AG04449 (cell line): ENCODE results near the gene PRKD3.

ENCODE experiments used
- CTCF ChIA-PET: fragments of 350-600 bp; formaldehyde crosslinking; extraction: SDS; loops from one replicate; lab custom pipeline; 2021; ENCODE audit warnings: antibody characterized with exemption; lab: Yijun Ruan, JAX
- POLR2A ChIA-PET: fragments of 400-600, 350-600 bp; formaldehyde crosslinking; extraction: SDS; loops from one replicate; lab custom pipeline; 2020; ENCODE audit warnings: antibody characterized with exemption, inconsistent platforms; lab: Yijun Ruan, JAX
- DNase-seq: peaks from one replicate; pipeline ENCODE4 v3.0.0-alpha.2; 2010; ENCODE audit warnings: low read depth, low spot score
- H3K4me3 ChIP-seq: 2 replicates; pipeline ENCODE4 v1.5.1; 2011; ENCODE audit warnings: low read depth, mild to moderate bottlenecking, control low read depth, low read length
- TF ChIP-seq, protein P1 (sequence below): IDR thresholded peaks from one replicate; pipeline ENCODE4 v1.5.1; 2011; ENCODE audit warnings: mild to moderate bottlenecking, moderate library complexity, low read length, control low read depth, inconsistent platforms; ENCODE audit not compliant: insufficient read depth; ENCODE audit errors: missing control alignments

Gene PRKD3

DNA sequence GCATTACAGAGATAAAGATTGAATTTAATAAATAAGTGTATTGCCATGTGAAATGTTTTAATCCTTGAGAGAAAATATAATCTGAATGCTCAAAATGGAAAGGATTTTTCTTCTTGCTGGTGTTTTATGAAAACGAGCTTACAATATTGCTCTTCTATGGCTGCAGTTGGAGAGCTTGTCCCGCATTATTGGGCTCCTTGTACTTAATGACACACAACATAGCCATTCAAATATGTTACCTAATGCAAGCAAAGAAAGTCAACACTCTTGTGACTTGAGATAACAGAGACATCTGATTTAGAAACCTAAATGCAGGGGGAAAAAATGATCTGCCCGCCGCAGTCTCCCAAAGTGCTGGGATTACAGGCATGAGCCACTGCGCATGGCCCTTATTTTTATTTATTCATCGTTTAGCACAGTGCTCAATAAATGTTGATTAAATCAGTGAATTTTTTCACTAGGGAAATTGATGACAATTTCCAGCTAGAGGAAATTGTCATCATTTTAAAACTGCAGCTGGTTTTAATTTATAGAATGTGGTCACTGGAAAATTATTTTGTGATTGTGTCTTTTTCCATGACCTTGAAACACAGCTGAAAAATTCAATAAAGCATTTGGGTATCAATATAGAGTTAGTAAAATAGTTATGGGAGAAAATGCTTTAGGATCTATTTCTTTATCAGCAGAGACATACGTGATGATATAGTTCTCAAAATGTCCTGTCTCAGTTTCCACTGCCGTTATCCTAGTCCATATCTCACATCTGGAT is 2.4 kb upstream of the PRKD3 start:
- TF ChIP-seq, protein P1, sequence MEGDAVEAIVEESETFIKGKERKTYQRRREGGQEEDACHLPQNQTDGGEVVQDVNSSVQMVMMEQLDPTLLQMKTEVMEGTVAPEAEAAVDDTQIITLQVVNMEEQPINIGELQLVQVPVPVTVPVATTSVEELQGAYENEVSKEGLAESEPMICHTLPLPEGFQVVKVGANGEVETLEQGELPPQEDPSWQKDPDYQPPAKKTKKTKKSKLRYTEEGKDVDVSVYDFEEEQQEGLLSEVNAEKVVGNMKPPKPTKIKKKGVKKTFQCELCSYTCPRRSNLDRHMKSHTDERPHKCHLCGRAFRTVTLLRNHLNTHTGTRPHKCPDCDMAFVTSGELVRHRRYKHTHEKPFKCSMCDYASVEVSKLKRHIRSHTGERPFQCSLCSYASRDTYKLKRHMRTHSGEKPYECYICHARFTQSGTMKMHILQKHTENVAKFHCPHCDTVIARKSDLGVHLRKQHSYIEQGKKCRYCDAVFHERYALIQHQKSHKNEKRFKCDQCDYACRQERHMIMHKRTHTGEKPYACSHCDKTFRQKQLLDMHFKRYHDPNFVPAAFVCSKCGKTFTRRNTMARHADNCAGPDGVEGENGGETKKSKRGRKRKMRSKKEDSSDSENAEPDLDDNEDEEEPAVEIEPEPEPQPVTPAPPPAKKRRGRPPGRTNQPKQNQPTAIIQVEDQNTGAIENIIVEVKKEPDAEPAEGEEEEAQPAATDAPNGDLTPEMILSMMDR: no peak
- DNase-seq: no peak
- ChIA-PET POLR2A (interaction anchor here (0.7 kb wide), 1 partner anchor 17 kb away, joined by 3 read pairs; no protein-coding TSS in a partner anchor), CTCF (interaction anchor here (0.9 to 2.3 kb wide), 2 partner anchors 9 to 17 kb away, joined by 3 to 7 read pairs; partner anchors contain the start of gene QPCT)
- no peak overlapping the region for H3K4me3 ChIP-seq

DNA sequence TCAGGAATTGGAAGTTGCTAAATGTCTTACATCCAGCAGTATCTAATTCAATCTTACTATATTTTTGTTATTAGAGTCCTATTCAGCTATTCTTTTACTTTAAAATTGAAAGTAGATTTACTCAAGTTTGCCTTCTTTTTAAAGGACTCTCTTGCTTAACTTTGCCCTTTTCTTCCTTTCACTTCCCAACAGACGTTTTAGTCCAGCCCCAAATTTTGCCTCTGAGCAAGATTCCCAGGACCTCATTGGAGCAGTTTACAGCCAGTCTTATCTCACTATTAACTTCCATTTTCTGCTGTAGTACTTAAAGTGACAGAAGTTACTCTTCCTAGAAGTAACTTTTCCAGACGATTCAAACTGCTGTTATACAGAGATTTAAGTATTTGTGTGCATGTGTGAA is 1.7 kb upstream of the PRKD3 start:
- TF ChIP-seq, protein P1: no peak
- ChIA-PET POLR2A (no interaction called here), CTCF (interaction anchor here (0.7 to 2.3 kb wide), 2 partner anchors 11 to 17 kb away, joined by 3 to 7 read pairs; partner anchors contain the start of gene QPCT)
- no peak overlapping the region; the same call in 1 of the 2 replicates for H3K4me3 ChIP-seq
- DNase-seq: peak; percentile 45

DNA sequence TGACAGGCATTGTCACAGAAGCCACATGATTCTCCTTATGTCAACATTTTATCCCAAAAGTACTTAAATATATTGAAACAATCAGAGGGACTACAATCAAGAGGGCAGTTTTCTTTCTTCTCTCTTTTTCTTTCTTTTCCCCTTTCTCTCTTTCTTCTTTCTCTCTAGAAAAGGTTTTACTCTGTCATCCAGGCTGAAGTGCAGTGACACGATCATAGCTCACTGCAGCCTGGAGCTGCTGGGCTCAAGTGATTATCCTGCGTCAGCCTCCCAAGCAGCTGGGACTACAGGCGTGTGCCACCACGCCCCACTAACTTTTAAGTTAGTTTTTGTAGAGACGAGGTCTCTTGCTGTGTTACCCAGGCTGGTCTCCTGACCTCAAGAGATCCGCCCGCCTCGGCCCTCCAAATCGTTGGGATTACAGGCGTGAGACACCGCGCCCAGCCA is 1.0 kb upstream of the PRKD3 start:
- ChIA-PET CTCF (interaction anchor here (0.7 to 2.3 kb wide), 4 partner anchors 11 to 552 kb away, joined by 3 to 7 read pairs (median 5); partner anchors contain the start of gene QPCT), POLR2A (no interaction called here)
- H3K4me3 ChIP-seq: no peak overlapping the region
- DNase-seq: no peak
- TF ChIP-seq, protein P1: no peak

DNA sequence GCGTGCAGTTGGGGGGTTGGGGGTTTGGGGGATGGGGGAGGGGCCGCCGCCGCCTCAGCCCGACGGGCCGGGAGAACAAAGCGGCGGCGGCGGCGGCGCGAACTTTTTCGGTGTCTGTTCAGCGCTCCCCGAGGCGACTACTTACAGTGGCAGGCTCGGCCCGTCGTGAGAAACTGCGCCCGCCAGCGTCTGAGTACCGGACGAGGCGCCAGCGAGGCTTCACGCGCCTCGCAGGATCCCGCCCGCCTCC is 172 bp downstream of the PRKD3 start:
- TF ChIP-seq, protein P1: no peak
- CTCF ChIA-PET: interaction anchor here (0.6 to 1.6 kb wide), 3 partner anchors 16 to 569 kb away, joined by 3 to 6 read pairs (median 3); no protein-coding TSS in a partner anchor
- DNase-seq: no peak
- POLR2A ChIA-PET: interaction anchor here (0.7 kb wide), 1 partner anchor 1655 kb away, joined by 3 read pairs; no protein-coding TSS in a partner anchor
- H3K4me3 ChIP-seq: peak overlapping the region; percentile 73

DNA sequence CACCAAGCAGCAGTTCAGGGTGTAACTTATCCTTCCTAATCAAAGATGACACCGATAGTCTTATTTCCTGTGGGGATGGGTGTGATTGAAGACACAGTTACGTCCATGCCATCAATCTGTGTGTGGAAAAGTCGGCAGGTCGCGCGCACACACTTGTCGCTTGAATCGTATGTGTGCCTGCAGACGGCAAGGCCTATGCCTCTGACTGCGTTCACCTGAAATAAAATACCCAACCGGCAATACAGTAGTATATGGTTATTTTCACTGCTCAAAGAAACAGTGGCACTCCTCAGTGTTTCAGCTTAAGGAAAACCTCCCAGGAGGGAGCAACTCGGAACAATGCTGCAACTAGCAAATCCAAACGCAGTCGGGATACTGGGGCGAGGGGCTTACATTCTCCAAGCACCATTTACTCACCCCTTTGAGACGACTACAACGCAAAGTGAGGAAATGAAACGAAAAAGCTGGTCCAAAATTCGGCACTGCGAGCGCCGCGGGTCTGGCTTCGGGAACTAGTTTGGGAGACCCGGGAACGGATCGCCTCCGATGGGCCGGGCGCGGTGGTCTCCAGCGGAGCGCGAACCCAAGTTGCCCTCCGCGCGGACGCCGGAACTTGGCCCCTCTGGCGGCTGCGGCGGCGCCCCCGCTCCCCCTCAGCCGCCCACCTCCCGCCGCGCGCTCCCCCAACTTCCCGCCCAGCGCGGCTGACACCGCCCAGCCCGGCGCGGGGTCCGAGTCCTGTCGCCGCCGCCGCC is 675 bp downstream of the PRKD3 start:
- H3K4me3 ChIP-seq: peak overlapping the region; percentile 73
- DNase-seq: no peak
- TF ChIP-seq, protein P1: no peak
- CTCF ChIA-PET: interaction anchor here (0.6 to 3.4 kb wide), 6 partner anchors 11 to 569 kb away, joined by 3 to 11 read pairs (median 4); no protein-coding TSS in a partner anchor
- POLR2A ChIA-PET: interaction anchor here (0.7 kb wide), 1 partner anchor 1655 kb away, joined by 3 read pairs; no protein-coding TSS in a partner anchor
